Panc1 (cell line): ENCODE data around the gene CCDC9B.

Experiments used
- POLR2AphosphoS5 ChIP-seq: IDR thresholded peaks from 2 replicates; pipeline ENCODE4 v1.6.1; 2012; ENCODE audit warnings: mild to moderate bottlenecking, low read depth, low read length, moderate library complexity
- SIN3A ChIP-seq: IDR thresholded peaks from 2 replicates; pipeline ENCODE4 v1.6.1; 2012; ENCODE audit warnings: low read depth, mild to moderate bottlenecking, low read length, moderate library complexity, borderline replicate concordance; ENCODE audit not compliant: insufficient read depth
- TF ChIP-seq, protein P1 (sequence below): fragments of 450-650 bp; IDR thresholded peaks from 2 replicates; pipeline ENCODE4 v1.5.1; 2017; ENCODE audit warnings: mild to moderate bottlenecking

- TF ChIP-seq, protein P1, sequence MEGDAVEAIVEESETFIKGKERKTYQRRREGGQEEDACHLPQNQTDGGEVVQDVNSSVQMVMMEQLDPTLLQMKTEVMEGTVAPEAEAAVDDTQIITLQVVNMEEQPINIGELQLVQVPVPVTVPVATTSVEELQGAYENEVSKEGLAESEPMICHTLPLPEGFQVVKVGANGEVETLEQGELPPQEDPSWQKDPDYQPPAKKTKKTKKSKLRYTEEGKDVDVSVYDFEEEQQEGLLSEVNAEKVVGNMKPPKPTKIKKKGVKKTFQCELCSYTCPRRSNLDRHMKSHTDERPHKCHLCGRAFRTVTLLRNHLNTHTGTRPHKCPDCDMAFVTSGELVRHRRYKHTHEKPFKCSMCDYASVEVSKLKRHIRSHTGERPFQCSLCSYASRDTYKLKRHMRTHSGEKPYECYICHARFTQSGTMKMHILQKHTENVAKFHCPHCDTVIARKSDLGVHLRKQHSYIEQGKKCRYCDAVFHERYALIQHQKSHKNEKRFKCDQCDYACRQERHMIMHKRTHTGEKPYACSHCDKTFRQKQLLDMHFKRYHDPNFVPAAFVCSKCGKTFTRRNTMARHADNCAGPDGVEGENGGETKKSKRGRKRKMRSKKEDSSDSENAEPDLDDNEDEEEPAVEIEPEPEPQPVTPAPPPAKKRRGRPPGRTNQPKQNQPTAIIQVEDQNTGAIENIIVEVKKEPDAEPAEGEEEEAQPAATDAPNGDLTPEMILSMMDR: no peak
- TF ChIP-seq SIN3A (no peak), POLR2AphosphoS5 (peak; percentile 44; the same call in 1 of the 2 replicates)
Observed at GRCh38 chr15:40330368-40330836, 10.3 kb downstream of the CCDC9B start.
